Measurements from ENCODE around the gene PPCS. TPM values are rescaled to one million over a fixed set of nuclear protein-coding genes. Genes with fewer than 3 reads are reported as not detected.

The PPCS gene
- total RNA-seq, 1 experiment from 2014 or later: 36.7 TPM

DNA sequence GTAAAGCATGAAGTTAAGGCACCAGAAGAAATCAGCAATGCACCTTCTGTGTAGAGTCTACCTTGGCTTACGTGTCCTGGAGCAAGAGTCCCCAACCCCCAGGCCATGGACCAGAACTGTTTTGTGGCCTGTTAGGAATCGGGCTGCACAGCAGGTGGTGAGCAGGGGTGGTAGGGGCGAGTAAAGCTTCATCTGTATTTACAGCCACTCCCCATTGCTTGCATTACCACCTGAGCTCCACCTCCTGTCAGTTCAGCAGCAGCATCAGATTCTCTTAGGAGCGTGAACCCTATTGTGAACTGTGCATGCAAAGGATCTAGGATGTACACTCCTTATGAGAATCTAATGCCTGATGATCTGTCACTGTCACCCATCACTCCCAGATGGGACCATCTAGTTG, 22.0 kb upstream of the PPCS start:
- H3K4me2 ChIP-seq (ENCODE audit: insufficient read depth, insufficient read length, low read length): no peak overlapping the region

More for the DNA sequence above, 22.0 kb upstream of the PPCS start:
- H3K23me2 ChIP-seq (ENCODE audit: insufficient read length, low read depth, low read length, poor library complexity, severe bottlenecking): no peaks in the 10 kb centered on the region
- H3K36me3 Mint-ChIP-seq (ENCODE audit: insufficient read depth in 1 of 3, low read depth in 3 of 3): no peaks in the 10 kb centered on the region
- H3K27ac ChIP-seq (ENCODE audit: insufficient read length, low read depth, low read length): no peak overlapping the region
- H3K14ac ChIP-seq (ENCODE audit: insufficient read depth, low read length): no peak overlapping the region
- H2BK5ac ChIP-seq (ENCODE audit: insufficient read length, low read length): no peak overlapping the region
- no peaks in the 10 kb centered on the region for H3K9me3 ChIP-seq (ENCODE audit: control insufficient read depth, low read depth, low read length)
- no peak overlapping the region for H2BK12ac ChIP-seq (ENCODE audit: insufficient read length, low read depth, low read length)
- no peaks in the 10 kb centered on the region; the same call in 1 of the 2 replicates for H3K4me1 ChIP-seq (ENCODE audit: insufficient read depth, low read length)
- no peak overlapping the region for H4K8ac ChIP-seq (replicated peaks; ENCODE audit: insufficient read length, low read depth, low read length)
- no peaks in the 10 kb centered on the region for H4K20me1 ChIP-seq (ENCODE audit: control insufficient read depth, insufficient read depth, insufficient read length)
- H3K79me1 ChIP-seq (ENCODE audit: insufficient read depth, low read depth, low read length, poor library complexity, severe bottlenecking): no peaks in the 10 kb centered on the region
- no CpG with 5 or more reads among the region's 4 CpGs for WGBS (ENCODE audit: extremely low coverage, insufficient read length, low lambda C conversion rate)
- H2BK15ac ChIP-seq (ENCODE audit: low read depth, low read length): no peak overlapping the region
- TF ChIP-seq CTCF (conservative IDR thresholded peaks at IDR 0.05): no peak
- no peak overlapping the region for H3T11ph ChIP-seq (ENCODE audit: low read length)
- no peak overlapping the region for H3K4me3 Mint-ChIP-seq
- no peak overlapping the region for H3K23ac ChIP-seq (ENCODE audit: insufficient read length, low read depth, low read length)
- H3K18ac ChIP-seq (ENCODE audit: insufficient read length, low read depth, low read length): no peak overlapping the region
- H3K4ac ChIP-seq (ENCODE audit: low read depth, low read length): no peak overlapping the region
- no peak overlapping the region for H2AFZ ChIP-seq (ENCODE audit: low read length)
- no peak overlapping the region for H2AK5ac ChIP-seq (ENCODE audit: insufficient read length, low read length)
- no peak overlapping the region for H4K5ac ChIP-seq (ENCODE audit: insufficient read length, low read depth, low read length)
- H3K27me3 Mint-ChIP-seq (ENCODE audit: low read depth): no peaks in the 10 kb centered on the region; the same call in 1 of the 2 replicates
- no peaks in the 10 kb centered on the region; a peak in 1 of 5 replicates for H3K9me3 Mint-ChIP-seq
- peaks cover 8 to 9% of the 10 kb centered on the region in 2 experiments for H3K4me1 Mint-ChIP-seq
- H3K79me2 ChIP-seq (ENCODE audit: insufficient read depth, low read length): no peaks in the 10 kb centered on the region
- H3K9ac ChIP-seq (ENCODE audit: extremely low read depth, insufficient read length, low read length): no peak overlapping the region
- H3K56ac ChIP-seq (ENCODE audit: insufficient read length, low read depth, low read length): no peak overlapping the region
- H2BK20ac ChIP-seq (ENCODE audit: low read depth, low read length, poor library complexity, severe bottlenecking): no peak overlapping the region
- no peak for DNase-seq
- H3K27ac Mint-ChIP-seq: no peak overlapping the region
- no peaks in the 10 kb centered on the region for H3K27me3 ChIP-seq (ENCODE audit: insufficient read depth, low read length)
- H4K91ac ChIP-seq (ENCODE audit: insufficient read length, low read depth, low read length): no peak overlapping the region
- no peak overlapping the region for H2BK120ac ChIP-seq (ENCODE audit: low read depth, low read length, poor library complexity, severe bottlenecking)
